Regular cardiac myocyte (primary cell): ENCODE results near the gene CNTFR. TPM values are rescaled to one million over a fixed set of nuclear protein-coding genes. Genes with fewer than 3 reads are reported as not detected.

Experiments
- total RNA-seq: library from RNA; depleted of rRNA; stranded (reverse); fragments of >200 nt; gene quantifications from 2 replicates; pipeline ENCODE4 v1.2.3, GENCODE V29; 2014

CNTFR gene, protein sequence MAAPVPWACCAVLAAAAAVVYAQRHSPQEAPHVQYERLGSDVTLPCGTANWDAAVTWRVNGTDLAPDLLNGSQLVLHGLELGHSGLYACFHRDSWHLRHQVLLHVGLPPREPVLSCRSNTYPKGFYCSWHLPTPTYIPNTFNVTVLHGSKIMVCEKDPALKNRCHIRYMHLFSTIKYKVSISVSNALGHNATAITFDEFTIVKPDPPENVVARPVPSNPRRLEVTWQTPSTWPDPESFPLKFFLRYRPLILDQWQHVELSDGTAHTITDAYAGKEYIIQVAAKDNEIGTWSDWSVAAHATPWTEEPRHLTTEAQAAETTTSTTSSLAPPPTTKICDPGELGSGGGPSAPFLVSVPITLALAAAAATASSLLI
- total RNA-seq, result not detected in 2 replicates

DNA sequence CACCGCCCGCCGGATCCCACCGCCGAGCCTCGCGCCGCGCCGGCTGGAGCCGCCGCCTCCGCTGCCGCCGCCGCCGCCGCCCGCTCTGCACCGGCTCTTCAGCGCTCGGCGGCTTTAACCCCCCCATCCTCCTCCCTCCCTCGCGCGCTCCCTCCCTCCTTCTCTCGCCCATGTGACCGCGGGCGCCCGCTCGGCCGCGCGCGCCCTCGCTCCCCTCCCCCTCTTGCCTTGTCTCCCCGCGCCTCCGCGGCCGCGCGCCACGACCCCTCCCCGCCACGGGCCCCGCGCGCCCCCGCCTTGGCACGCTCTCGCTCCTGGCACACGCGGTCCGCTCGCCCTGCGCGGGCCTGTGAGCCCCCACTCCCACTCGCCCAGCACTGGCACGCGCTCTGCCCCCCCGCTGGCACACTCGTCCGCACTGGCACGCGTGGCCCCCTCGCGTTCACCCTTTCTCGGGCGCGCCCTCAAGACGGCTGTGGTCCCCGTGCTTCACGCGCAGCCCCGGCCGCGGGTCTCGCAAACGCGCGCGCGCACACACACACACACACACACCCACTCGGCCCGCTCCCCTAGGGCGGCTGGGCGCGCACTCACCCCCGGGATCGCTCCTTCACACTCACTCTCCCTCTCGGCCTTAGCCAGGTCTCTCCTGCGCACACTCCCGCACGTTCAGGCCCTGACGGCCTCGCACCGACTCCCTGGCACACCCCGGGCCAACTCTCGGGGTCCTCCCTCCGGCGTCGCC lies at the start of gene CNTFR:
TSS of gene CNTFR (minus strand) at position 89 of the 745 bp plus-strand sequence. CDS start 20,743 bp downstream, outside the sequence.

DNA sequence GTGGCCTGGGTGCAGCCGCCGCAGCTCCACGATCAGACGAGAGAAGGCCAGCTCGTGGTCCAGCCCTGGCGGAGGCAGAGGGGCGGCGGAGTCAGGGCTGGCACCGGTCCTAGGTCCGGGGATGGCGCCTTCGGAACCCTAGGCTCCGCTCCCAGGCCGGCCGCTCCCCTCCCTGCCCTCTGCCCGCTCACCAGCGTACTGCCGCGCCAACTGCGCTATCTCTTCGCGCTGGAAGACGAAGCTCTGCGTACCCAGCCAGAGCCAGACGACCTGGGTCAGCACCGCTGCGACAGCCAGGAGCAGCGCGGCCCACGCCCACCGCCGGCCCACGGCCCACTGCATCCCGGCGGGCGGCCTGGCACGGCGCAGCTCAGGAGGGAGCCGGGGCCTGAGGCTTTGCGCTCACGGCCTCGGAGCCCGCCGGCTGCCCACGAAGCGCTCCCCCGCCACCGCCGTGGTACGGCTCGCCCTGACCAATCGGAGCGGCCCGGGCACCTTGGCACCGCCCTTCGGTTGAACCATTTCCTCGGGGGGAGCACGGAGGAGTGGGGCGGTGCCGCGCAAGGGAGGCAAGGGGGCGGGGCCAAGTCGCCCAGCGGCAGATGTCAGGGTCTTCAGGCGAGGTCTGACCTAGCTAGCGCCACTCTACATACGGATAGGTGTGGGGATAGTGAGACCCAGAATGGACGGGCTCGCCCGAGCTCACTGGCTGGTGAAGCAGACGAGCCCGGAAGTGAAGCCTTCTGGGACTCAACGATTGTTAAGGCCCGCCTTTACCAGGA lies 48.0 kb upstream of the CNTFR start, which contains the start of gene SIGMAR1:
TSS of gene SIGMAR1 (minus strand) at position 432 of the 782 bp plus-strand sequence. CDS start at position 342, 90 bp downstream.

DNA sequence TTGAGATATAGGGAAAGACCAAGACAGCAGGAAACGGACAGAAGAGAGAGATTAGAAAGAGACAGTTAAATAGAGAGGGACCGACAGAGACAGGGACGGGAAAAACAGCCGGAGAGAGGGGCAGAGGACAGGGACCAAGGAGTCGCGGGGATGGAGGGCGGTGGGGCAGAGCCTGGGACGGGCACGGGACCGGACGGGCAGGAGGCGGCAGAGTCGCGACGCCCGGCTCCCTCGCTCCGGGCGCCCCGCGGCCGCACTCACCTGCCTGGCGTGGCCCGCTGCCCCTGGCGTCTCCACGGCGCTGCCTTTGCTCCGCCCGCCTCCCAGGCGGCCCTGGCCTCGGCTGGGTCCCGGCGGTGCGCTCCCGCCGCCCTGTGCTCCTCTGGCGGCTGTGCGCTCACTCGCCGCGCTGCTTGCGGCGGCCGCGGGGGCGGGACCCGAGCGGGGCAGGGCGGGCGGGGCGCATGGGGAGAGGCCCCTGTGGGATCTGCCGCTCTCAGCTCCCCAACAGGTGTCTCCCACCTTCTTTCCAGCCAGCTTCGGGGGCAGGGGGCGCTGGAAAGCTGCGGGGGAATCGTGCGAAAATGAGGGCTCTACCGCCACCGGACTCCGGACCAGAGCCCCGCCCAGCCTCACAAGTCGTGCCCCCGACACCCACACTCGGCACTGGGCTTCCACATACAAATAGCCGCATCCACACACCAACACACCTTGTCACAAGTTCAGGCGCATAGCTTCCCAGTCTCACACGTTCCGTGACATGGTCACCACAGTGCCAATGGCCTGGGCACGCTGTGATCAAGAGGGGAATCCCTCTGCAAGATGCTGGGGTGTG lies 39.3 kb upstream of the CNTFR start, which contains the start of gene ARID3C:
TSS of gene ARID3C (minus strand) at position 411 of the 835 bp plus-strand sequence. CDS start 1,052 bp downstream, outside the sequence.

DNA sequence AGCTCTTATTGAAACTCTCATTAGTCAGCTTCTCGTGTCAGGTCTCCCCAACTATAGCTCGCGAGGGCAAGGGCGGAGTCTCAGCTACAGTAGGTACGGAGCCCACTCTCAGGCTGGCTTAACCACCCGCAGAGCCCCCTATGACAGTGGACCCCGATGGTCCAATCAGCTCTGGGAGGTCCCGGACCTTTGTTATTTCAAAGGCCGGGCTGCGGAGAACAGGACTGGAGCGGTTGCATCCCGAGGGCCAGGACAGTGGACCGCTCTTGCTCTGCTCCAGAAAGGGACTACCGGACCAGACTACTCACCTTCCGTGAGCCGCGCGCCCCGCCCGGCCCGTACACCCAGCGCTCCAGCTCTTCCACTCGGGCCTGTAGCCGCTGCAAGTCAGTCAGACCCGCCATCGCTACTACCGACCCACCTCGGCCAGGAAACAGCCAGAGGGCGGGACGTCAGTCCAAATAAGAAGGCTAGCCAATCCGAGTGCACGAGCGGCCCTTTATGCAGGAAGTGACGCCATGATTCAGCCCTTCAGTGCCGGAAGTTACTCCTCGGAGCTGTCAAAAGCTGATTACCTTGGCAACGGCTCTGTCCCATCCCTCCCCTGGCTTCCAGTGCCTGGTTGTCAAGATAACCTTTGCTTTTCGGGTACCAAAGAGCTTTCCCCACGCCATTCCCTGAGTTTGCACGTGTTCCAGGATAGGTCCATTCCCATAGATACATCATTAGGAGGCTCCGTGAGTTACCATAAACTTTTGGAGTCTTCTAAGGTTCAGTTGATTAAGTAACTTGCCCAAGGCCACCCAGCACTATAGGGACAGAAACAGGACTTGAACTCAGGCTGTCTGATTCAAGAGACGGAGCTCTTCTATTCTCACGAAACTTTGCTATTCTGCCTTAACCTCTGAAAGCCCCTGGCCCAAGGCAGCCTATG lies 30.8 kb upstream of the CNTFR start, which contains the start of gene DCTN3:
TSS of gene DCTN3 (minus strand) at position 435 of the 934 bp plus-strand sequence. CDS start at position 404, 31 bp downstream.

DNA sequence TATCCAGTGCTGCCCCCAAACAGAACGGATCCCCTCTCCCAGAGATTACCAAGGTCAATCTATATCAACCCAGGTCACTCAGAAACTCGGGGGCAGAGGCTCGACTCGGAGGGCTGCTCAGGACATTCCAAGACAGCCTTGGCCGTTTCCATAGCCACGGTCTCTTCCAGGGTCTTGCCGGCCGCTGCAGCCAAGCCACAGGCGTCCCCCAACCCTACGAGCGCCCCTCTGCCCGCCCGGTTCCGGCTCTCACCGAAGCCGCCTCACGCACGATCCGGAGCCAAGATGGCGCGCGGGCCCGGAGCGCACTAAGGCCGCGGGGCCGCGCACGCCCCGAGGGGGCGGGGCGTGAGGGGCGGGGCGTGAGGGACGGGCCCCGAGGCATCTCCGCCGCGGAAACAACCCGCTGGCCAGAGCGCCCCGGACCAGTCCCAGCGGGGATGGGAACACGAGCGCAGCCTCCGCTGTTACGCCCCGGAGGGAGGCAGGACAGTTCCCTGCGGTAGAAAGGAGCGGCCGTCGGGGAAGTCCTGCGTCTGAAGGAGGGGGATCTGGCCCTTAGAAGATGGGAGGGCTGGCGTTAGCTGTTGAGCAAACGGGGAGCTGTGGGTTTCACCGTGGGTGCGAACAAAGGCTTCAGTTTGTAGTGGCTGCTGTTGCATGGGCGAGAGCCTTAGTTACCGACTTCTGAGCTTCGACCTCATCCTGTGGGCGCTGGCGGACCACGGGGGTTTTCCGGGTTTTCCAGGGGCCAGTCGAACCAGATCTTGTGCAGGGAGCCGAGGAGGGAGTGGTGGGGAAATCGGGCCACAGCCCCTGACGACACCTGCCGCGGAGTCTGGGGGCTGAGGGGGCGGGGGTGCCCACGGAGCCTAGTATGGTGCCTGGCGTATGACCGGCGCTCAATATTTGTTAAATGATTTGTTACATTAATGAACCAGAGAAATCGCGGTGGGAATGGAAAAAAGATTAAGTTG lies 22.6 kb upstream of the CNTFR start, which contains the start of gene RPP25L:
TSS of gene RPP25L (minus strand) at position 287 of the 977 bp plus-strand sequence. CDS start 801 bp downstream, outside the sequence.

DNA sequence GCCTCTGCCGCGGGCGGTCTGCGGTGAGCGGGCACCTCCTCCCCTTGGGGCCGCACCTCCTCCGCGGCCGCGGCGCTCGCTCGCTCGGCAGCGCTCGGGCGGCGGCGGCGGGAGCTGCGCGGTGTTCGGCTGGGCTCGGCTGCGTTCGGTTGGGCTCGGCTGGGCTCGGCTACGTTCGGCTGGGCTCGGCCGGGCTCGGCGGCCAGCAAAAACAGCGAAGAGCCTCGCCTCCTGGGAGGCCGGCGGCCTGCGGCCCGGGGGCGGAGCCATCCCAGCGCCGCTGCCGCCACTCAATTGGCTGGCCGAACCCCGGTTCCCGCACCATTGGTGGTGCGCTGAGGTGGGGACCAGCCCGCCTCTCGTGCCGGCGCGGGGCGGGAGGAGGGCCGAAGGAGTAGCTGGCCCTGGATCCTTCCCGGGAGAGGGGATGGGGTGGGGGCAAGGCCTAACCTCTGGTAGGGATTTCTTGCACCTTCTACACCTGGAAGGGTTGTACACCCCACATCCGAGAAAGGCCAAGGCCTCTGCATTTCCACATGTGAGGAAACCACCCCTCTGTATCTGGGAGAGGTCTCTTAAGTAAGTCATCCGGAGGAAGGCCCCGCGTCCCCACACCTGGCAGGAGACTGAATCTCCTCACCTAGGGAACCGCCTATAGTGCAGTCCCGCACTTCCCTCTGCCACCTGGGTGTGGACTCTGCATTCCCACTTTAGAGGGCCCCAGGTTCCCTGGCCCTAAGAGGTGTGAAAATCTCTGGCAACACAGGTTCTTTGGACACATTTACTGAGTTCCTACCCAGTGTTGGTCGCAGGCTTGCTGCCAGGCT lies 66.3 kb downstream of the CNTFR start, which contains the start of gene ENHO:
TSS of gene ENHO (minus strand) at position 20 of the 827 bp plus-strand sequence. CDS start 1,295 bp downstream, outside the sequence.

Other genes starting within 250 kb of the CNTFR start
- gene MYORG, start 212.8 kb downstream of the CNTFR start, total RNA-seq, result 1.4 and 1.5 TPM in 2 replicates
- 8.6 and 9.3 TPM in 2 replicates for gene FAM219A, start 131.2 kb downstream of the CNTFR start, total RNA-seq
- gene DNAI1, start 130.9 kb downstream of the CNTFR start, total RNA-seq, result 0.28 TPM in 1 of 2 replicates, not detected in the other
- 0.28 TPM in 1 of 2 replicates, not detected in the other for gene ENHO, start 66.7 kb downstream of the CNTFR start, total RNA-seq
- gene RPP25L, start 22.4 kb upstream of the CNTFR start, total RNA-seq, result 22.8 and 25.7 TPM in 2 replicates
- gene DCTN3, start 30.8 kb upstream of the CNTFR start, total RNA-seq, result 79.2 and 166 TPM in 2 replicates
- gene ARID3C, start 39.3 kb upstream of the CNTFR start, total RNA-seq, result under 0.01 and 0.28 TPM in 2 replicates
- 59.2 and 113 TPM in 2 replicates for gene SIGMAR1, start 48.1 kb upstream of the CNTFR start, total RNA-seq
- gene GALT, start 57.0 kb upstream of the CNTFR start, total RNA-seq, result 17.4 and 29.6 TPM in 2 replicates
- gene IL11RA, start 62.5 kb upstream of the CNTFR start, total RNA-seq, result 6.5 and 9.9 TPM in 2 replicates
- not detected in 2 replicates for gene CCL27, start 72.9 kb upstream of the CNTFR start, total RNA-seq
- not detected in 2 replicates for gene CCL19, start 101.6 kb upstream of the CNTFR start, total RNA-seq
- gene CCL21, start 120.4 kb upstream of the CNTFR start, total RNA-seq, result not detected in 2 replicates